DMS153 treated with DMSO at 0.1 percent for 48 hours (cell line): Measurements from ENCODE around the gene FGR.

ENCODE experiments used
- DNase-seq: peaks from one replicate; lab custom pipeline; 2025; ENCODE audit not compliant: unreplicated experiment; lab: John Stamatoyannopoulos, UW

FGR gene

GRCh38 chr1:27568300-27569087 is 66.5 kb downstream of the FGR start:
- peak; percentile 98 for DNase-seq

DNA sequence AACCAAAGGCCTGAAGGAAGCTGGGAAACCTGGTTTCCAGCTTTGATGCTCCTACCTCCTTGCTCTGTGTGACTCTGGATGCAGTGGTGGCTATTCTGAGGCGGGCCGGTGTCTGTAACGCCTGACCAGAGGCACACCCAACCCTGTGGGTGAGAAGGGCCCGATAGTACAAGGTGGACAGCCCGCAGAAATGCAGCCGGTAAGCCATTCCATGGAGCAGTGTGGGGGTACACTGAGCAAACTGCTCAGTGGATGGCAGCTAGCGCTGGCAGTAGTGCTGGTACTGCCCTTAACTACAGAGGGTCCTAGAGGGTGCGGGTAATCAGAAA is 67.0 kb downstream of the FGR start:
- no peak for DNase-seq

DNA sequence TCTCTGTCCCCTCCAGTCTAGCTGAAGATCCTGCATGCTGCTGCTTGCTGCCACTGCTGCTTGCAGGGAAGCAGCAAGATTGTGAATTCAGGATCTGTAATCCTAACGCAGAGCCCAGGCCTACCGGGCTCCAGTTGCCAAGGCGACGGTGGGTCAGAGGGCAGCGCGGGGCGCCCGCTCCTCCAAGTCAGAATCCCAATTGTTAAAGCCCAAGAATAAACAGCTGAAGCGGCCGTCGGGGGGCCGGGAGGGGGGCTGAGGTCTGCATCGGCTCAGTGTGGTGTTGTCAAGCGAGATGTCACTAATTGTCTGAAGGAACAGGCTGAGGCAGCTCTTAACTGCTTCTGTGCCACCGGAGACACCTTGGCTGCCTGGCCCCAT is 67.8 kb downstream of the FGR start:
- no peak for DNase-seq

GRCh38 chr1:27566462-27567145 is 68.4 kb downstream of the FGR start:
- no peak for DNase-seq

DNA sequence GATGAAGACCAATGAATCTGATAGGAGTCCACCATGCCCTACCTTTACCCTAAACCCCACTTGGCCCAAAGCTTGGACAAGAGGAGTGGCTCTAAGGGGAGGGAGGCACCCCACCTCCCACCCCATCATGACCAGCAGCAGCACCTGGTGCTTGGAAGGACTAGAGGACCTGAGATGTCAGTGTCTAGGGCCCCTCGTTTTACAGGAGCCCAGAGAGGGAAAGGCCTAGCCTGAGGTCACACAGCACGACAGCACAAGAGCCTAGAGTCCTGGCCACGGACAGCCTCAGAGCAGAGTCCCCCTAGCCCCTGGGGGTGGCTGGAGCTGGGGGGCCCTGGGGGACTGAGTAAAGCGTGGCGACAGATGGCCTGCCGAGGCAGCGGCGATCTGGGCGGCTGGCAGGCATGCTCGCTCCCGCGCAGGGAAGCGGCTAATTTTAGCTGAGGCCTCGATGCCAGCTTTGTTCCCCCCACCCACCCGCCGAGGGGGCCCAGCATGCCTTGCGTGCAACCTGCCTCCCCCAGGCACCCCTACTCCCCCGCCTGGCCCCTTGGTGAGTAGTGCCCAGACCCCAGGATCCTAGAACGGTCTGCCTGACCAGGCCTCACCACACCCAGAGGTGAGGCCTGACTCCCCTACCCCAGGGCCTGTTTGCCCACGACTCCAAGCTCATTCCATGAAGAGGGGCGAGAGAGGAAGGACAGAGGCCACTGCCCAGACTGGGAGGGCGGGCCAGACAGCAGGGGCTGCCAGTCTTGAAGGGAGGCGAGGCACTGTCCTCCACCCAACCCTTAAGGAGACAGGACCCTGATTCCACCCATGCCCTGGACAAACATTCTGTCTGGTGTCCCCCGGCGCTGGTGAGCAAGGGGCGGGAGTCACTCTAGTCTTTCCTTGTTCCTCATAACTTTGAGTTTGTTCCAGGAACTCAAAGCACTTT is 70.0 kb downstream of the FGR start:
- DNase-seq: no peak

DNA sequence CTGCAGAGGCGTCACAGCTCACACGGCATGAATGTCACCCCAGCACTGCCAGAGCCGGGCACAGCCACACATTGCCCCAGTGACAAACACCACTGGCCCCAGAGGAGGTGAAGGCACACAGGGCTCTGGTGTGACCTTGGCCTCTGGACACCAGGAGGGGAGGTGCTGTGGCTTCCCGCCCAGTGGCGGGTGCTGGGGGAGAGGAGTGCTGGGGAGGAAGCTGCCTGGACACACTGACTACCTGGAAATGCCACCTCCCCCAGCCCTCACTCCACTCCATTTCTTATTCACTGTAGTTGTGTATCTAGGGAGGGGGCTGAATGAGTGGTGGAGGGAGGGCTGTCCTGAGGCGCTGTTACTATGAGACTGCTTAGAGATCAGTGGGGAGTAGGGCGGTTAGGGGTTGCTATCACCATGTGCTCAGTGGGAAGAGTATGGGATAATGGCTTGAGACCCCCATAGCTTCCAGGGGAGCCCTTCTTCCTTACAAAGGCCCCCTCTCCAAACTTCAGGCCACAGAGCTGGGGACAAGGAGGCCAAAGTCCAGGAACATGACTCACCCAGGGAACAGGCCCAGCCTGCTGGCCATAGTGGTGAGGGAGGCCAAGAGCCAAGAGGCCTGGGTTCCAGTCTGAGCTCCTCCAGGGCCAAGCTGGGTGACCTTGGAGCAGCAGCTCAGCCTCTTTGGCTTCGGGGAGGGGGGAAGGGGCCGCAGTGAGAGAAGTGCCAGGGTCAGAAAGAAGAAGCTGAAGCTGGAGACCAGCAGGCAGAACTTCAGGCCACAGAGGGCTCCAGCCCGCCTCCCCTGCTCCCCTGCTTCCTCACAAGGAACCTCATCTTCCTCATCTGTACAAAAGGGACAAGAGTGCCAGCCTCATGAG is 71.2 kb downstream of the FGR start:
- DNase-seq: no peak

DNA sequence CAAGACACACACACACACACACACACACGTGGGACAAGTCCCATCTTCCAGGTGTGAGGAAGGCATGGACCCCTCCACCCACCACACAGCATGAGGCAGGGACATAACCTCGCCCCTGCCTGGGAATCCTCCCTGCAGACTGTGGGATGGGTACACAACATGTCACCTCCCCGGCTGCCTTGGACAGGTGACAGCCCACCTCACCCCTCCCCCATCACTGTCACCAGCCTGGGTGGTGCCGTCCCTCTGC is 71.7 kb downstream of the FGR start:
- no peak for DNase-seq

DNA sequence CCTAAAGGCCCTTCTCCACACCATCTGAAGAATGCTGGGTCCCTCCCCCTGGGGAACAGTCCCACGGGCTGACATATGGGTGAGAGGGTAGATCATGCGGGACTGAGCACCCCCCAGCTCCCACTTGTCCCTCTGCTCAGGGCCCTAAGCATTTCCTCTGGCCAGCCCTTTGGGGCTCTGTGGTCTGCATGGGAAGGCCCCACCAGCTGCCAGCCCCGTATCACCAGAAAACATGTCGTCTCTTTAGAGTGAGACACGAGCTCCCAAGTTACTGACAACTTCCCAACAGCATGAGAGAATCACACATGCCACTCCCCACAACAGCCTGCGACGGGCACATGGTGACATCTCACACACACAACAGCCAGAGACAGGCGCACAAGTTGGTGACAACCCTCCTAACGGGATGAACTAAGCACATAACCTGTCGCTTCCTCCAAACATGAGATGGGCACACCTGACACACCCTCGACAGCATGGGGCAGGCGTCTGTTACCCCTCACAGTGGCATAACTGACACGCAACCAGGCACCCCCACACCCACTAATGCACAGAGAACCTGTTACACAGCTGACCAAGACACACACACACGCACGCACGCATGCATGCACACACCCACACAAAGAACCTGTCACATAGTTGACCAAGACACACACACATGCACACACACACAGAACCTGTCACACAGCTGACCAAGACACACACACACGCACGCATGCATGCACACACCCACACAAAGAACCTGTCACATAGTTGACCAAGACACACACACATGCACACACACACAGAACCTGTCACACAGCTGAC is 72.2 kb downstream of the FGR start:
- DNase-seq: no peak
